DOHH2 (cell line): ENCODE data around the gene PALLD.

ENCODE experiments used
- EZH2phosphoT487 ChIP-seq: fragments of 200-600 bp; sonication (generic); IDR thresholded peaks from 2 replicates; pipeline ENCODE4 v1.6.1; 2017; ENCODE audit warnings: borderline replicate concordance, mild to moderate bottlenecking, antibody characterized with exemption, low read length, moderate library complexity, mixed read lengths
- TF ChIP-seq, protein P1 (sequence below): fragments of 200-600 bp; sonication (generic); IDR thresholded peaks from one replicate; pipeline ENCODE4 v1.5.1; 2014; ENCODE audit warnings: antibody characterized with exemption, mild to moderate bottlenecking, low read depth, low read length; ENCODE audit not compliant: poor library complexity, severe bottlenecking

DNA sequence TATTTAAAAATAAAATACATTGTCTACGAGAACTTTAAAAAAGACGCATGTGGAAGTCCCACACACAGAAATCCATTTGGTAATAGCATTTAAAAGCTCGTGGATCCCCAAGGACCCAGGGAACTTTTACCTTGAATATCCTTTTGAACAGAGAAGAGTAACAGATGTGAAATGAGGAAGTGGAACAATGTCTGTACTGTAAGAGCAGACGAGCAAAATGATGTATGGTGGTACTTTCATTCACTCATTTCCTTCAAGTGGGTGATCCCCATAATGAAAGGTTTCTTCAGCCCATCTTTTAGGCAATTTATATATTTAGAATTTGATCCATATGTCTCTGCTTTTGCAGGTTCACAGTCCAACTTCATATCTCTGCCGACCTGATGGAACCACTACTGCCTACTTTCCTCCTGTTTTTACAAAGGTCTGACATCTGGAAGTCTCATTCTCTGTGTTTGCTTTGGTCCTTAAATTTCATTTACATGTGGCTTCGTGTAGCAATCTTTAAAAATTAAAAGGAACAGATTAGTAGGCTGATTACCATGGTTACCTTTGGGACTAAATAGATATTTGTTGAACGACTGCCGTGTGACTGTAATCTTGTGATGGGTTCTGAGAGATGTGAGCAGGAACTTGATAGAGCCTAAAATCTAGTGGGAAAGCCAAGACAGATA, 188.4 kb downstream of the PALLD start:
- TF ChIP-seq, protein P1, sequence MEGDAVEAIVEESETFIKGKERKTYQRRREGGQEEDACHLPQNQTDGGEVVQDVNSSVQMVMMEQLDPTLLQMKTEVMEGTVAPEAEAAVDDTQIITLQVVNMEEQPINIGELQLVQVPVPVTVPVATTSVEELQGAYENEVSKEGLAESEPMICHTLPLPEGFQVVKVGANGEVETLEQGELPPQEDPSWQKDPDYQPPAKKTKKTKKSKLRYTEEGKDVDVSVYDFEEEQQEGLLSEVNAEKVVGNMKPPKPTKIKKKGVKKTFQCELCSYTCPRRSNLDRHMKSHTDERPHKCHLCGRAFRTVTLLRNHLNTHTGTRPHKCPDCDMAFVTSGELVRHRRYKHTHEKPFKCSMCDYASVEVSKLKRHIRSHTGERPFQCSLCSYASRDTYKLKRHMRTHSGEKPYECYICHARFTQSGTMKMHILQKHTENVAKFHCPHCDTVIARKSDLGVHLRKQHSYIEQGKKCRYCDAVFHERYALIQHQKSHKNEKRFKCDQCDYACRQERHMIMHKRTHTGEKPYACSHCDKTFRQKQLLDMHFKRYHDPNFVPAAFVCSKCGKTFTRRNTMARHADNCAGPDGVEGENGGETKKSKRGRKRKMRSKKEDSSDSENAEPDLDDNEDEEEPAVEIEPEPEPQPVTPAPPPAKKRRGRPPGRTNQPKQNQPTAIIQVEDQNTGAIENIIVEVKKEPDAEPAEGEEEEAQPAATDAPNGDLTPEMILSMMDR, result no peak
- no peak for TF ChIP-seq EZH2phosphoT487
